IPS-20b (cell line): Measurements from ENCODE around the gene CAV2.

Source experiments
- H3K27ac ChIP-seq: one replicate; pipeline ENCODE4 v1.5.1; 2013; ENCODE audit warnings: low read length
- H3K27me3 ChIP-seq: 2 replicates; pipeline ENCODE4 v1.6.1; 2013; ENCODE audit warnings: mild to moderate bottlenecking, low read length, inconsistent platforms; ENCODE audit not compliant: insufficient read depth
- H3K36me3 ChIP-seq: 2 replicates; pipeline ENCODE4 v1.6.1; 2013; ENCODE audit warnings: low read depth, mild to moderate bottlenecking, inconsistent platforms, low read length, moderate library complexity; ENCODE audit not compliant: insufficient read depth
- H3K4me1 ChIP-seq: 2 replicates; pipeline ENCODE4 v1.6.1; 2013; ENCODE audit warnings: mild to moderate bottlenecking, control low read depth, inconsistent platforms, low read length, moderate library complexity; ENCODE audit not compliant: insufficient read depth
- H3K4me3 ChIP-seq: 2 replicates; pipeline ENCODE4 v1.5.1; 2013; ENCODE audit warnings: mild to moderate bottlenecking, low read length, inconsistent platforms
- H3K9ac ChIP-seq: 2 replicates; pipeline ENCODE4 v1.6.1; 2013; ENCODE audit warnings: low read depth, mild to moderate bottlenecking, inconsistent platforms, low read length, moderate library complexity
- H3K9me3 ChIP-seq: 2 replicates; pipeline ENCODE4 v1.6.1; 2013; ENCODE audit warnings: mild to moderate bottlenecking, low read depth, low read length, inconsistent platforms; ENCODE audit not compliant: insufficient read depth

CAV2 gene

DNA sequence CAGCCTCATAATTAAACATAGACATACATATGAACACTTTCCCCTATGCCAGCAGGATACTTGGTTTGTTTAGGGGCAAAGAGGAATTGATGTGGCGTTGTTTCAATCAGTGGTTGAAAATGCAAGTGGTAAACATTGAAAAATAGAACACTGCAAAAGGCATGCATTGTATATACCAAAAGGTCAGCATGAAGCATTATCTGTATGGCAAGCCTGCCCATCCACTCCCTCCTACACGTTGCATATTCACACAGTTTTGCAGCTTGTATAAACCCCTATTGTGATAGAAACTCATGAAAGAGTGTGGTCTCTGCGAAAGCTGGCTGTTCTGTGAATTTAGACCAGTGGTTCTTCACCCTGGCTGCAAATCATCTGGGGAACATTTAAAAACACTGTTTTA is 42.4 kb downstream of the CAV2 start:
- H3K36me3 ChIP-seq: no peaks in the 10 kb centered on the region
- no peak overlapping the region for H3K27ac ChIP-seq
- no peak overlapping the region for H3K4me3 ChIP-seq
- no peak overlapping the region for H3K9ac ChIP-seq
- H3K4me1 ChIP-seq: no peaks in the 10 kb centered on the region; the same call in 1 of the 2 replicates
- no peaks in the 10 kb centered on the region for H3K9me3 ChIP-seq
- H3K27me3 ChIP-seq: no peaks in the 10 kb centered on the region

DNA sequence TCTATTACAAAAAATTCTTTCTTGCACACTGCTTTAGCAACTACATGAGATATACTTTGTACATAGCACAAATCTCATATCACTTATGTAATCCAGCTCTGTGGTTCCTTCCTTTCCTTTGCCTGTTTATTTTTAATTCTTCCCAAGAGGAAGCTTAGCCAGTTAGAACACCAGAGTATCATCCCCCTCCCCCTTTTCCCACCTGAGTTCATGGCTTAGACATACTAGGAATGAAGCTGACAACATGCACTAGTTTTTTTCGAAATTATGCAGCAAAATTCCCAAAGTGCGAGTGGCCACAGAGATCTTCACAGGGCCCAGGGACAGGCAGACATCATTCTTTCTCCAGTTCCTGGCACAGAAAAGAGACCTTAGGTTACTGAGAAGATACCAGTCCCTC is 43.1 kb downstream of the CAV2 start:
- Histone ChIP-seq H3K27ac (no peak overlapping the region), H3K9me3 (no peaks in the 10 kb centered on the region), H3K4me3 (no peak overlapping the region), H3K36me3 (no peaks in the 10 kb centered on the region), H3K27me3 (no peaks in the 10 kb centered on the region), H3K4me1 (no peaks in the 10 kb centered on the region; the same call in 1 of the 2 replicates), H3K9ac (no peak overlapping the region)

DNA sequence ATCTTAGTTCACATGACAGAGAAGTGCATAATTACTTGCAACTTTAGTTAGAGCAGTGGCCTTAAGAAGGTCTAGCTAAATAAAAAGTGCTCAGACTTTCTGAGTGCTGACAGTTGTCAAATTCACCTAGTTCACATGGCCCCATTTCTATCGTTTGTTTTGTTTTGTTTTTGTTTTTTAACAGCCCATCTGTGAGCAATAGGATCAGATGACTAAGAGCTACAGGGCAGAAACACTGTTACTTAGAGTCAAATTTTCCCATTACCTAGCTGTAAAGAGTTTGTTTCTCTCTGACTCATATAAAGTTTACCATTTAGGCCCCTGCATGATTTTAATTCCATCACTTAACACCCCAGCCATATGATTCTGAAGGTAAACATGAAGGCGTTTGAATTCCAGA is 44.1 kb downstream of the CAV2 start:
- H3K27me3 ChIP-seq: no peaks in the 10 kb centered on the region
- H3K4me1 ChIP-seq: no peaks in the 10 kb centered on the region; the same call in 1 of the 2 replicates
- H3K4me3 ChIP-seq: no peak overlapping the region
- H3K27ac ChIP-seq: no peak overlapping the region
- no peaks in the 10 kb centered on the region for H3K36me3 ChIP-seq
- H3K9me3 ChIP-seq: no peaks in the 10 kb centered on the region
- H3K9ac ChIP-seq: no peak overlapping the region

DNA sequence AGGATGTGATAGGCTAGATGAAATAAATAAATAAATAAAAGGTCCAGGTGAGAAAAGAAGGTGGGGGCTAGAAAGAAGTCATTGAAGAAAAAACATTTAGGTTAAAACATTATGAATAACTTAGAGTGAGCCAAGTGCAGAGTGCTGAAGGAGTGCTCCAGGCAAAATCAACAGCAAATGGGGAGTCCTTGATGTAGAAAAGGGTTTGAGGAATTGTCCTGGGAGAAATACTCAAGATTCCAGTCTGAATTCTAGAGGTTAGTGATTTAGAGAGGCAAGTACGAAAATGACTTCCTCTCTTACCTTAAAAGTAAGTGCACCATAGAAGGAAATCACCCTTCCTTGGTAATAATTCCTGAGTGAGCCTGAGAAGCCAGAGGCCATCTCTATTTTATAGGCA is 44.9 kb downstream of the CAV2 start:
- H3K9ac ChIP-seq: no peak overlapping the region
- no peak overlapping the region for H3K27ac ChIP-seq
- no peak overlapping the region for H3K4me3 ChIP-seq
- no peaks in the 10 kb centered on the region for H3K9me3 ChIP-seq
- no peaks in the 10 kb centered on the region for H3K27me3 ChIP-seq
- no peaks in the 10 kb centered on the region for H3K36me3 ChIP-seq
- H3K4me1 ChIP-seq: no peaks in the 10 kb centered on the region; the same call in 1 of the 2 replicates

DNA sequence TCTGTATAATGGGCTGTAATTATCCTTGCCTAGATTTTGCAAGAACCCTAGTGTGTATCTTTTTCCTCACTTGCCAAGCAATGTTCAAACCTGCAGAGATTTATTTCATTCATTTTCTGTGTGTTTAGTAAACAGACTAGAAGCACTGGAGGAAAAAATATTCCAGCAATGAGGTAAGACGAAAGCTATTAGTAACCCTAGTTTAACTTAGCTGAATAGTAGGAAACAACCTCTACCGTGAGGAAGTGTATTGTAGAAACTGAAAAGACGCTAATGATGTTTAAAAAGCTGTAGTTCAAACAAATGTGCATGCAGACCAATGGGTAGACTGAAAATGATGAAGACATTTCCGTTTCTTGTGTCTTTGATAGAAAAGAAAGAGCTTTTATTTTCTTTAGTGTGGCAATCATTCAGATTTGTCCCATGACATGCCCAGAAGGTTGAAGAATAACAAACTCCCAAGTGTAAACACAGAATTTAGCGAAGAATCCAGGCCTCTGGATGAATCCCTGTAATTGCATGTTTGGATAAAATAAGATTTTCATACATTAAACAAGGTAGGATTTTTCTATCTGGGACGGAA is 46.0 kb downstream of the CAV2 start:
- H3K4me3 ChIP-seq: no peak overlapping the region
- no peaks in the 10 kb centered on the region; the same call in 1 of the 2 replicates for H3K4me1 ChIP-seq
- H3K27ac ChIP-seq: no peak overlapping the region
- H3K36me3 ChIP-seq: no peaks in the 10 kb centered on the region
- H3K27me3 ChIP-seq: no peaks in the 10 kb centered on the region
- H3K9ac ChIP-seq: no peak overlapping the region
- no peaks in the 10 kb centered on the region for H3K9me3 ChIP-seq

DNA sequence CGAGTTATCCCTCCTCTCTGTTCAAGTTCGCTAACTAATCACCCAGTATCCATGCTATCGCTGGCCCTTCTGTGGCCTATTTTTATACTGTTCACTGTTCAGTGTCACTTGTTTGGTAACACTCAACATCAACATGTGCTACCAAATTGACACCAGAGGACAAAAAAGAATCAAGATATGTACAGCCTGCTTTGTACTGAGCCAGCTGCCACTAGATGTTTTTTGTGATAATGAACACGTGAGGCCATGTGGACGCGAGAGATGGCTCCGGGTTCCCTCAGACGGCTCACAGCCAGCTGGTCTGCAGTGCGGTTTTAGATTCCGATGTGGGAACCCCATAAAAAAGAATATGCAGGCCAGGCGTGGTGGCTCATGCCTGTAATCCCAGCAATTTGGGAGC is 46.5 kb downstream of the CAV2 start:
- H3K4me3 ChIP-seq: no peak overlapping the region
- no peaks in the 10 kb centered on the region for H3K36me3 ChIP-seq
- H3K4me1 ChIP-seq: no peaks in the 10 kb centered on the region; the same call in 1 of the 2 replicates
- no peak overlapping the region for H3K27ac ChIP-seq
- no peaks in the 10 kb centered on the region for H3K27me3 ChIP-seq
- no peak overlapping the region for H3K9ac ChIP-seq
- no peaks in the 10 kb centered on the region for H3K9me3 ChIP-seq

DNA sequence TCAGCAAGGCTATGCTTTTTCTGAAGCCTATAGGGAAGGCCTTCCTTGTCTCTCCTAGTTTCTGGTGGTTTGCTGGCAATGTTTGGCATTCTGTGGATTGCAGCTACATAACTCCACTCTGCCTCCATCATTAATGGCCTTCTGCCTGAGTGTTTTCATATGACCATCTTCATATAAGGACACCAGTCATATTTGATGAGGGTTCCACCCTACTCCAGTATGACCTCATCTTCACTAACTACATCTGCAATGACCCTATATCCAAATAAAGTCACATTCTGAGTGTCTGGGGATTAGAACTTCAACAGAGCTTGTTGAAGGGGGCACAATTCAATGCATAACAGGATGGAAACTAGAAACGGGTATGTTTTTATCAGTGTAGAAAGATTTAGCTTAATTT is 47.4 kb downstream of the CAV2 start:
- Histone ChIP-seq H3K36me3 (no peaks in the 10 kb centered on the region), H3K27ac (no peak overlapping the region), H3K9ac (no peak overlapping the region), H3K9me3 (no peaks in the 10 kb centered on the region), H3K27me3 (no peaks in the 10 kb centered on the region), H3K4me3 (no peak overlapping the region), H3K4me1 (no peaks in the 10 kb centered on the region; the same call in 1 of the 2 replicates)

DNA sequence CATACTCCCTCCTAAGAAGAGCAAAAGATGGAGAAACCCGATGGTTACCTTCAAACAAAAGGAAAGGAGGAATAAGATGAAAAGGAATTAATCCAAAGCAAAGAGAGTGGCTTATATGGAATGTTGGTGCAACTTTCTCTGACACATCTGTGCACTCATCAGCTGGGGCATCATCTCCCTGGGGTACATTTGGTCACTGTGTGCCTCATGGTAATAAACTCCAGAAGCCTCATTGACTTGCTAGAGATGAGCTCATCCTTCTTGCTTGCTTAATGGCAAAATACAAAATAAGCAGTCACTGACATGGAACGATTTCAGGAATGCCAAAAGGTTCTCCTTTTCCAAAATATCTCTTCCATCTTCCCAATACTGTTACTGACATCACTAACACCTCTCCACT is 47.8 kb downstream of the CAV2 start:
- no peaks in the 10 kb centered on the region for H3K4me1 ChIP-seq

DNA sequence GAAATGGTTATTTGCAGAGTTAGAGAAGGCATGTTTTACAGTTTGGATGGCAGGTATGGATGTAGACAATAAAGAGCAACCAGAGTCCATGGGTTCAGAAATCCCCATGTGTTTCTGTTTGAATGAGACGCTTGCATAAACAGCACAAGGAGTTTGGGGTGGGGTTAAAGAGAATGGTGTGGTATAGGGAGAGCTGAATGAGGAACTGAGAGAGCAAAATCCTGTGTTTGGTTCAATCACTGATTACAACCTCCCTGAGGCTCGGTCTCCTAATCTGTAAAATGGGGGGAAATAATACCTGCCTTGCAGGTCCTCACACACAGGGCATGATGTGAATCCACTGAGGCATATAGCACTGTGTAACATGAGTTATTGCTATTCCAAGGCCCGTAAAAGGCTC is 49.0 kb downstream of the CAV2 start:
- Histone ChIP-seq H3K4me1 (no peaks in the 10 kb centered on the region), H3K9ac (no peak overlapping the region), H3K27me3 (no peaks in the 10 kb centered on the region), H3K36me3 (no peaks in the 10 kb centered on the region), H3K4me3 (no peak overlapping the region), H3K9me3 (no peaks in the 10 kb centered on the region), H3K27ac (no peak overlapping the region)

More for the DNA sequence above, 47.8 kb downstream of the CAV2 start:
- no peak overlapping the region for H3K4me3 ChIP-seq
- H3K9ac ChIP-seq: no peak overlapping the region
- H3K27ac ChIP-seq: no peak overlapping the region
- no peaks in the 10 kb centered on the region for H3K36me3 ChIP-seq
- no peaks in the 10 kb centered on the region for H3K9me3 ChIP-seq
- H3K27me3 ChIP-seq: no peaks in the 10 kb centered on the region

DNA sequence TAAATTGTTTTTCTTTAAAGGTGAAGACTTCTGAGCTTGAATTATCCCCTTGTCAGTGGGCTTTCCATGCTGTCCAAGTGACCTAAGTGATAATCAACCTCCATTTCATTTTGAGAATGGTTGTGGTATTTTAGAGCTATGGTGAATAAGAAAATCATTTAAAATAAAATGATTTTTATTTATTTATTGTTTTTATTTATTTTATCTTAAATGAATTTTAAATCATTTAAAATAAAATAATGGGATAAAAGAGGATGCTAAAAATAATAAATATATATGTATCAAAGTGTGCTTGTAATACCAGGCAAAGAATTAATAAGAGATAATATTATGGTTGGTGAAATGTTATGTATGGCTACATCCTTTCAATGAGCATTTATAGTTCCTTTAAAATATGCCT is 49.8 kb downstream of the CAV2 start:
- no peak overlapping the region for H3K9ac ChIP-seq
- no peaks in the 10 kb centered on the region for H3K4me1 ChIP-seq
- H3K9me3 ChIP-seq: no peaks in the 10 kb centered on the region
- no peaks in the 10 kb centered on the region for H3K27me3 ChIP-seq
- H3K4me3 ChIP-seq: no peak overlapping the region
- H3K27ac ChIP-seq: no peak overlapping the region
- no peaks in the 10 kb centered on the region for H3K36me3 ChIP-seq

DNA sequence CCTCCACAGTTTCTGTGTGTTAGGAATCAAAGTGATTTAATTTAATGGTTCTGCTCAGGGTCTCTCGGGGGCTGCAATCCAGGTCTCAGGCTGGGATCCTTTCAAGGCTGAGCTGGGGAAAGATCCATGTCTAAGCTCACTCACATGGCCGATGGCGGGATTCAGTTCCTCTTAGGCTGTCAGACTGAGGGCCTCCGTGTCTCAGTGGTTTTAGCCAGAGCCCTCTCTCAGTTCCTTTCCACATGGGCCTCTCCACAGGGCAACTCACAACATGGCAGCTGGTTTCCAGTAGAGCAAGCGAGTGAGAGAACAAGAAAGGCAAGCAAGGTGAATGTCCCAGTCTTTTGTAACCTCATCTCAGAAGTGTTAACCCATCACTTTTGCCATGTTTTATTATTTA is 52.2 kb downstream of the CAV2 start:
- Histone ChIP-seq H3K27me3 (no peaks in the 10 kb centered on the region), H3K9ac (no peak overlapping the region), H3K4me3 (no peak overlapping the region), H3K4me1 (no peaks in the 10 kb centered on the region), H3K9me3 (no peaks in the 10 kb centered on the region), H3K36me3 (no peaks in the 10 kb centered on the region), H3K27ac (no peak overlapping the region)

DNA sequence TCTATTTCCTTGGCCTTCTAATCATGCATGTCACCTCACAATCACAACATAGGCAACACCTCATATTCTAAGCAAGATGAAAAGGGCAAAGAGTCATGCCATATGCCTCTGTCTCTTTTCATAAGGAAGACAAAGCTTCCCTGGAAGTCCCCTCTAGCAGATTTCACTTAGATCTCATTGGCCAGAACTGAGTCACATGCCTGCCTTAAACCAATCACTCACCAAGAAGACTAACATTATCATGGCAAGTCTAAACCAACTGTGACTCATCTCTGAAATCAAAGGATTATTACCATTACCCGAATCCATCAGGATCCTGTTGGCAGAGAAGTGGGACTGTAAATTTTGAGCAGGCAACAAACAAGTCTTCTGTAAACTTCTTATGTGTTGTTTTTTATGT is 53.1 kb downstream of the CAV2 start:
- no peak overlapping the region for H3K9ac ChIP-seq
- H3K9me3 ChIP-seq: no peaks in the 10 kb centered on the region
- H3K27me3 ChIP-seq: no peaks in the 10 kb centered on the region
- H3K27ac ChIP-seq: no peak overlapping the region
- no peaks in the 10 kb centered on the region for H3K36me3 ChIP-seq
- no peaks in the 10 kb centered on the region for H3K4me1 ChIP-seq
- H3K4me3 ChIP-seq: no peak overlapping the region
